Raji (cell line): ENCODE results near the gene TBC1D24.

Source experiments
- POLR2A ChIP-seq: IDR thresholded peaks from 2 replicates; pipeline ENCODE4 v1.6.1; 2011; ENCODE audit warnings: low read depth, low read length, control low read depth; ENCODE audit not compliant: insufficient read depth

The TBC1D24 gene

GRCh38 chr16:2474877-2475412, at the start of gene TBC1D24:
TBC1D24 (plus strand) TSS chr16:2475127; CDS start chr16:2496149, 21,022 bp downstream.
- TF ChIP-seq POLR2A: peak; percentile 75

GRCh38 chr16:2425825-2426430, 49.0 kb upstream of the TBC1D24 start:
- no peak for TF ChIP-seq POLR2A

GRCh38 chr16:2426941-2427361, 48.0 kb upstream of the TBC1D24 start:
- TF ChIP-seq POLR2A: peak; percentile 32; the same call in 1 of the 2 replicates

GRCh38 chr16:2427526-2427925, 47.4 kb upstream of the TBC1D24 start:
- no peak for TF ChIP-seq POLR2A

GRCh38 chr16:2428051-2428783, 46.7 kb upstream of the TBC1D24 start:
- no peak for TF ChIP-seq POLR2A

GRCh38 chr16:2428784-2429033, 46.2 kb upstream of the TBC1D24 start:
- no peak for TF ChIP-seq POLR2A

GRCh38 chr16:2429034-2429770, 45.7 kb upstream of the TBC1D24 start, which contains the start of gene CCNF:
CCNF (plus strand) TSS chr16:2429447; CDS start chr16:2429482, 35 bp downstream.
- peak; percentile 73 for TF ChIP-seq POLR2A

GRCh38 chr16:2429771-2430663, 44.9 kb upstream of the TBC1D24 start:
- no peak for TF ChIP-seq POLR2A

GRCh38 chr16:2432286-2432685, 42.6 kb upstream of the TBC1D24 start:
- no peak for TF ChIP-seq POLR2A

- no peak for TF ChIP-seq POLR2A
Observed at GRCh38 chr16:2432801-2433505, 42.0 kb upstream of the TBC1D24 start.

- TF ChIP-seq POLR2A: no peak
Observed at GRCh38 chr16:2436110-2436509, 38.8 kb upstream of the TBC1D24 start.

- TF ChIP-seq POLR2A: no peak
Observed at GRCh38 chr16:2437032-2437790, 37.7 kb upstream of the TBC1D24 start.

- no peak for TF ChIP-seq POLR2A
Observed at GRCh38 chr16:2438121-2438520, 36.8 kb upstream of the TBC1D24 start.

GRCh38 chr16:2439598-2439997, 35.3 kb upstream of the TBC1D24 start:
- TF ChIP-seq POLR2A: no peak

GRCh38 chr16:2443555-2443954, 31.4 kb upstream of the TBC1D24 start:
- no peak for TF ChIP-seq POLR2A
